HG03108 (cell line): Measurements from ENCODE around the gene TRPM4.
"Not testable (repeated sequence)": the region's sequence is repeated elsewhere in the genome, so short reads cannot be mapped to it uniquely, and the experiment has no call there.

Experiments used
- ATAC-seq: cut with Tn5 transposase; IDR thresholded peaks from one replicate; pipeline ENCODE4 v1.9.1; 2021; ENCODE audit warnings: moderate library complexity; ENCODE audit not compliant: unreplicated experiment

Gene TRPM4

DNA sequence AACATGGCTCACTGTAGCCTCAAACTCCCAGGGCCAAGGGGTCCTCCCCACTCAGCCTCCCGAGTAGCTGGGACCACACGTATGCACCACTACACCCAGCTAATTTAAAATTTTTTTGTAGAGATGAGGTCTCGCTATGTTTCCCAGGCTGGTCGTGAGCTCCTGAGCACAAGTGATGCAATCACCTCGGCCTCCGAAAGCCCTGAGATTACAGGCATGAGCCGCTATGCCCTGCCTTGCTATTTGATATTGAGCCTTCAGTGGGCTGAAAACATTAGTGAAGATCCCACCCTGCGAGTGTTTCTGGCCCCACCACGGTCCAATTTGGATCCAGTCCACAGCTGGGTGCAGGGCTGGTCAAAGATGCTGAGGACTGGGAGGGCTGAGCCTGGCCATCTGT, 65.9 kb downstream of the TRPM4 start:
- ATAC-seq = no peak

GRCh38 chr19:49224441-49224840, 66.8 kb downstream of the TRPM4 start:
- ATAC-seq = not testable (repeated sequence)

- no peak for ATAC-seq
These were observed 67.3 kb downstream of the TRPM4 start for GRCh38 chr19:49224879-49225278.

DNA sequence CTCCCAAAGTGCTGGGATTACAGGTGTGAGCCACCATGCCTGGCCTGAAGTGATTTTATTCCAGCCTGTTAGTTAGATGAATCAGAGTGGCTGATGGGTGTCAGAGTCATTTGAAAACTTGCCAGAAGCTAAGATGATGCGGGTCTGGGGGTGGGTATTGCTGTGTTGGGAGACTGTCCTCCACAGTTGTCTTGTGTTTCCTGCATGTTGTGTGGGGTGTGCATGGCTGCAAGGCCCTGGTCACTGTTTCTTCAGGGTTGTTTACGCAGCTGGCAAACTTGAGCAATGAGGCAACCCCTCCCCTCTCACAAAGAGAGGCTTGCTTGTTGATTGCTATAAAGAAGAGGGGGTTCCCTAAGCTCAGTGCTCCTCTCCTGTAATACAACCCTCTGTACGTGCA, 71.8 kb downstream of the TRPM4 start:
- ATAC-seq = no peak

- no peak for ATAC-seq
These were observed 73.8 kb downstream of the TRPM4 start for GRCh38 chr19:49231389-49231788.

GRCh38 chr19:49231804-49232203, 74.2 kb downstream of the TRPM4 start:
- no peak for ATAC-seq

DNA sequence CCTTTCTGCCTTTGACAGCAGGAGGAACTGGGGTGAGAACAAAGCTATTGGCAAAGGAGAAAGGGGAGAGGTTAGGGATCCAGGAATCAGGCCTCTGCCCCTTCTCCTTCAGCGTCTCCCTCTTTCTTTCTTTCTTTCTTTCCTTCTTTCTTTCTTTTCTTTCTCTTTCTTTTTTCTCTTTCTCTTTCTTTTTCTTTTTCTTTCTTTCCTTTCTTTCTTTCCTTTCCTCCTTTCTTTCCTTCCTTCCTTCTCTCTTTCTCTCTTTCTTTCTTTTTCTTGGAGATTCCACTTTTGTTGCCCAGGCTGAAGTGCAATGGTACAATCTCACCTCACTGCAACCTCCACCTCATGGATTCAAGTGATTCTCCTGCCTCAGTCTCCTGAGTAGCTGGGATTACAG, 75.6 kb downstream of the TRPM4 start:
- no peak for ATAC-seq

GRCh38 chr19:49241769-49242168, 84.2 kb downstream of the TRPM4 start:
- ATAC-seq = no peak

DNA sequence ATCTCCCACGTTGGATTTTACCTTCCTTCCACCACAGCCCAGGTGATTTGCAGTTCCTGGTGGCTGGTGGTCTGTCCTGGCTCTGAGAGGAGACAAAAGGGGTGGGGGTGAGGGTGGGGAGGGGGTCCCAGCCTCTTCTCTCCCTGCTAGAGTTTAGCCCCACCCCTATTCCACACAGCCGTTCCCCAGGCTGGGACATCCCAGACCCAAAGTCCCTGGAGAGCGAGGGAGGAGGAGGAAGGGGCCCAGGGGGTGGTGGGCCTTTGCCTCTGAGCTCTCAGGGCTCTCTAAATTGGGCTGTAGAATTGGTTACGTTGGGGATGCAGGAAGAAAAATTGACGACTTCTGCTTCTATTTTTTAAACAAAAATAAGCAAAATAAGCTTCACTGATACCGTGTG, 85.5 kb downstream of the TRPM4 start:
- ATAC-seq = no peak

- no peak for ATAC-seq
These were observed 86.1 kb downstream of the TRPM4 start for GRCh38 chr19:49243726-49244125.

- no peak for ATAC-seq
These were observed 86.7 kb downstream of the TRPM4 start for GRCh38 chr19:49244256-49244655.

DNA sequence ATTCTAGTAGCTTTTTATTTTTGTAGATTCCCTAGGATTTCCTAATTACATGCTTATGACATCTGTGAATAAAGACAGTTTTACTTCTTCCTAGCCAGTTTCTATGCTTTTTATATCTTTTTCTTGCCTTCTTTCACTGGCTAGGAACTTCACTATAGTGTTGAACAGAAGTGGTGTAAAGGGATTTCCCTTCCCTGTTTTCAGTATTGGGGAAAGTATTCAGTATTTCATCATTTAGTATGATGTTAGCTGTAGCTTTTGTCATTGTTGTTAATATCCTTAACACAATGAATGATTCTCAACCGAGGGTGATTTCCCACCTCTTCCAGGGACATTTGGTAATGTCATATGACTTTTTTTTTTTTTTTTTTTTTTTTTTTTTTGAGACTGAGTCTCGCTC, 90.1 kb downstream of the TRPM4 start:
- ATAC-seq = no peak

- no peak for ATAC-seq
These were observed 92.3 kb downstream of the TRPM4 start for GRCh38 chr19:49249933-49250332.

DNA sequence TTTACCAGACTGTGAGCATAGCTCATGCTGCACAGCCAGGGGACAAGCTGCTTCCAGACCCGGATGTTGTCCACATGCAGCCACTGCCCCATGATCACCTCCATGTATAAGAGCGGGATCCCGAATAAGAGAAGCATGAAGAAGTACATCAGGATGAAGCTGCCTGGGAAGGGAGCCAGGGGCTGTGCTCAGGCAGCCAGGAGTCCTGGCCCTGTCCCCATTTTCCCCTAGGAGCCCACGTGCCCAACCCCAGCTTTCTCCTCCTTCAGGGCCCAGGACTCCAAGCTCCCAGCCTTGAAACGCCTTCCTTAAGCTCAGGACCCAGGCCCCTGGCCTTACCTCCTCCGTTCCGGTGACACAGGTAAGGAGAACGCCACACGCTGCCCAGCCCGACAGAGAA, 98.1 kb downstream of the TRPM4 start:
- no peak for ATAC-seq

GRCh38 chr19:49256691-49257090, 99.1 kb downstream of the TRPM4 start:
- no peak for ATAC-seq
